HG03039 (cell line): Measurements from ENCODE around the gene LTO1.
A peak's percentile ranks its signal among the peaks of the same experiment; 100 is the strongest.

Experiments used
- ATAC-seq: cut with Tn5 transposase; IDR thresholded peaks from one replicate; pipeline ENCODE4 v1.9.1; 2021; ENCODE audit warnings: mild to moderate bottlenecking, moderate library complexity; ENCODE audit not compliant: unreplicated experiment

LTO1 gene, protein sequence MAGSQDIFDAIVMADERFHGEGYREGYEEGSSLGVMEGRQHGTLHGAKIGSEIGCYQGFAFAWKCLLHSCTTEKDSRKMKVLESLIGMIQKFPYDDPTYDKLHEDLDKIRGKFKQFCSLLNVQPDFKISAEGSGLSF

DNA sequence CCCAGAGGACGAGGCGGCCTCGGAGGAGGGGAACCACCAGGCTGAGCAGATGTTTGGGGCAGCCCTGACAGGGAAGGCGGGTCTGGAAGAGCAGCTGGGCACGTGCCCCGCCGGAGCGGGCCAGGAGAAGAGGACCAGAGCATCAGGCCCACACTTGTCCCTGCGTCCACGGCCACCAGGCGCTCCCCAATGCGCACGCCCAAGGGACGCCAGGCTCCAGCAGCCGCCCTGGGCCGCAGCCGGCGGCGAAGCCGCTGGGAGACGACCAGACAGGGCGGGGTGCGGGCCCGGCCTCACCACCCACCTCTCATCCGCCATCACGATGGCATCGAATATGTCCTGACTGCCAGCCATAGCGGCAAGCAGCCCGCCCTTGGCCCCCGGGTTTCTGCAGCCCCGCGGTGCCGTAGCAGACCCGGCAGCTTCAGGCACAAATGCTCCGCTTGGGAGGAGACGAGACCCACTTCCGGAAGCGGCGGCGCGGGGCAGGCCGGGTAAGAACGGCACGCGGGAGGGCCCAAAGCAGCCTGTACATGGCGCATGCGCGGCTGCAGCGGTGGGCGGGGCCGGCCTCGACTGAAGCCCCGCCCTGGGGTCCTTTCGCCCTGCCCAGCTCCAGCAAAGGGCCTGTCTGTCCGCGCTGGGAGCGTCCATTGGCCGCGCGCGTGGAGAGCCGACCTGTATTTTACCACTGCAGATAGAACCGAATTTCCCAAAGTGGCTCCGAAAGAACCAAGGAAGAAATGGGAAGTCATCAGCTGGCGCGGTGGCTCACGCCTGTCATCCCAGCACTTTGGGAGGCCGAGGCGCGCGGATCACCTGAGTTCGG lies at the start of gene LTO1:
Gene LTO1 (minus strand): TSS at position 468 of the 829 bp plus-strand sequence. CDS start 114 bp downstream, at position 354.
- ATAC-seq, result peak; percentile 82

DNA sequence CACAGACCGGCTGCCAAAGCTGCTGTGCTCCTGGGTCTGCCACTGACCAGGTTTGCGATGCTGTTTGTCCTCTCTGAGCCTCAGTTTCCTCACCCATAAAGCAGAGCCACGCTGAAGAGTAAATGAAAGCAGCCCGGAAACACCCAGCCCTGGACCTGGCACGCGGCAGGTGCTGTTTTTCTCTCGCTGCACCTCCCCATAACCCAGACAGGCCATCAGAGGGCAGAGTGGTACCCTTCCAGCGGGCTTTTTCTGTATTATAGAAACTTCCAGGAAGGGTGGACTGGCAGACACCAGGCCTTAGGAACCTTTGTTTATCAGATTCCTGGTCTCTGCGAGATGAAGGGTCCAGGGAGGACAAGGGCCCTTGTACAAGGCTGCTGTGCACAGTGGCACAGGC lies 46.6 kb upstream of the LTO1 start:
- ATAC-seq, result no peak

DNA sequence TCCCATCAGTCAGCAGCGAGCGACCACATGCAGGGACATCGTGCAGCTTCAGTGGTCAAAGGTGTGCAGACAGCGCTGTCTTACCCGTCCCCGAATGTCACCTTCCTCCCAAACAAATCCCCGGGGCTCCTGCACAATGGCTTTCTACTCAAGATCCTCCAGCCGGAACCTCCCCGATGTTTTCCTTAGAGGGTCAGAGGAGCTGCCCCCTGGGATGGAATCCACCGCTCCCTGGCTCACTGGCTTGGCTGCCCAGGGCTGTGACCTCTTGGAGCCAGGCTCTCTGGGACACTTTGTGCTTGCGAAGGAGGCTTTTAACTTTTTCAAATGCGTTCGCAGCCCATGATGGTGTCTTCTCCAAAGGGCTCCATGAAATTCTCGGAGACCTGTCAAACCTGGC lies 46.0 kb upstream of the LTO1 start:
- ATAC-seq, result no peak

DNA sequence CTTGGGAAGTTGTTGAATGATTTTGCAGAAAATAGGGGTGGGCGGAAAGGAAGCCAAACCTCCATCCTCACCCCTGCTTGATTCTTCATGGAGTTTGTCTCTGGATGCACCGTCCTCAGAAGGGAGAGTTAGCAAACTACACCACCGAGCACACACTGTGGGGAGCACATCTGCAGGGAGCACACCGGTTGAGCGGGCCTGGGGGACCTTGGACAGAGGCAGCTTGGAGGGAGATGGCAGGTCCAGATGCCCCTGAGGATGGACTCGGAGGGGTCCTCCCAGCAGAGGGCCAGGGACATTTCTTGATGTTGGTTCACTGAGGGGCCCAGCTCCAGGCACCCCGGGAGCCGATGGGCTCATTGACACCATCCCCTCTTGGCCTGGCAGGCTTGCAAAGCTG lies 43.8 kb upstream of the LTO1 start:
- ATAC-seq, result no peak

DNA sequence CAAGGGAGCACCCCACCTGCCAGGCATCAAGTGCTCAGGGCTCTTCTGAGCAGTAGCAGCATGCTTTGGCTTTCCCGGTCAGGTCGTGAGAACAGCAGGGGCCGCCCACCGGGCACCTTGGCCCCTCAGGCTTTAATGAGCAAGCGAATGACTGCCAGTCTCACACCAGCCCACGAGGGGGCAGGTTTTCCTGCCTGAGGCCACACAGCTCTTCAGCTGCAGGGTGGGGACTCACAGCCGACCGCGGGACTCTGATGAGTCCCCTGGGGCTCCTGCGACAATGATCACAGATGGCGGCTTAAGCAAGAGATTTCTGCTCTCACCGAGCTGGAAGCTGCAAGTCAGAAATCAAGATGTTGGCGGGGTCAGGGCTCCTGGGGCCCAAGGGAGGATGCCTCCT lies 43.0 kb upstream of the LTO1 start:
- no peak for ATAC-seq

DNA sequence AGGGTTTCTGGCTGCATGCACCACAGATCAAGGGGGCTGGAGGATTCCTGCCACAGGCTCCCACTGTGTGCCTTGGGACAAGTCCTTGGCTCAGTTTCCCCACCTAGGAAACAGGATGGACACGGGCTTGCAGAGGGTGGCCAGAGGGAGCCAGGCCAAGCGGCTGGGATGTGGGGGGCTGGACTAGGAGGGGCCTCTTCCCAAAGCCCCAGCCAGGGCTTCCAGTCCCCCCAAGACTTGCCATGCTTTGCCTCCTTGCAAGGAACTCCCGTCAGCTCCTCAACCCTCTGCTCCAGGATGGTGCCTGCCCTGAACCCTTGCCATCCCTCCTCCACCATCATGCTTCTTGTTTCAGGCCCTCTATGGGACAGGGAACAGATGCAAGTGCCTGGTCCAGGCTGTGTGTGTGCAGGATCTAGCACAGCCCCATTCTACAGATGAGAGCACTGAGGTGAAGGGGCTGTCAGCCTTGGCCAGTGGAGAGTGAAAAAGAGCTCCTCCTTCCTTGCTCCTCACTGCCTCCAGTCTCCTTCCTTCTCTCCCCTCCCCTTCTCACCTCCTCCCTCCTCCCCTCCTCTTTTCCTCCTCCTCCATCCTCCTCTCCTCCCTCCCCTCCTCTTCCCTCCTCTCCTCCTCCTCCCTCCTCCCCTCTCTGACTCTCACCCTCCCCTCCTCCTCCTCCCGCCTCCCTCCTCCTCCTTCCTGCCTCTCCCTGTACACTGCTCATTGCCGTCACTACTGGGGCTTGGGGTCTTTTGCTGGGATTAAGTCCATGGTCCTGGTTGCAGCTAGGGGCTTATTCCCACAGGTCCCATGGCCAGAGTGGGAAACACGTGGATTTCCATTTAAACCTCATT lies 42.0 kb upstream of the LTO1 start:
- no peak for ATAC-seq

DNA sequence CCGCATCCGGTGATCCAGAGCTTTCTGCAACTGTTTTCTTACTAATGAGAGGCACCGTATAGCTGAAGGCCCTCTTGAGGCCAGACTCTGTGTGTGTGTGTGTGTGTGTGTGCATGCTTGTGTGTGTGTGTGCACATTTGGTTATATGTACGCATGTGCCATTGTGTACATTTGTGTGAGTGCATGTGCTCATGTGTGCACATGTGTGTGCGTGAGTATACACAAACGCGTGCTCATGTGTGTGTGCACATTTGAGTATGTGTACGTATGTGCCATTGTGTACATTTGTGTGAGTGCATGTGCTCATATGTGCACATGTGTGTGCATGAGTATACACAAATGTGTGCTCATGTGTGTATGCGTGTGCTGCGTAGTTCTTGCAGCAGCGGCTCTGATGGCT lies 40.9 kb upstream of the LTO1 start:
- no peak for ATAC-seq

DNA sequence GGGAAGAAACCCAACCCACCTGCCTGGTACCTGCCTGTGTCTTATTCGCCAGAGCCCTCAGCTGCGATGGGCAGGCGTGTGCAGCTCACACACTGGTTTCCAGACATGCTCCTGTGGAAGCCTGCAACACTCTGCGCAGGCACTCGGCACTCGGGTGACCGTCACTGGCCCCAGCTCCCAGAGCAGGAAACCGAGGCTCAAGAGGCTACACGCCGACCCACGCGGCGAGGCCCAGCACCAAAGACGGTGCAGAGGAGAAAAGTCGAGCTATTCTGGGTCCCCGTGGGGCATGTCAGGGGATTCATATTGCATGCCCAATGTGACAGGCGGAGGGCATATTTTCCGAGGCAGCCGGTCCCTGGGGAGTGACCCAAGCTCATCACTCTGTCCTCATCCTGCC lies 40.3 kb upstream of the LTO1 start:
- no peak for ATAC-seq

DNA sequence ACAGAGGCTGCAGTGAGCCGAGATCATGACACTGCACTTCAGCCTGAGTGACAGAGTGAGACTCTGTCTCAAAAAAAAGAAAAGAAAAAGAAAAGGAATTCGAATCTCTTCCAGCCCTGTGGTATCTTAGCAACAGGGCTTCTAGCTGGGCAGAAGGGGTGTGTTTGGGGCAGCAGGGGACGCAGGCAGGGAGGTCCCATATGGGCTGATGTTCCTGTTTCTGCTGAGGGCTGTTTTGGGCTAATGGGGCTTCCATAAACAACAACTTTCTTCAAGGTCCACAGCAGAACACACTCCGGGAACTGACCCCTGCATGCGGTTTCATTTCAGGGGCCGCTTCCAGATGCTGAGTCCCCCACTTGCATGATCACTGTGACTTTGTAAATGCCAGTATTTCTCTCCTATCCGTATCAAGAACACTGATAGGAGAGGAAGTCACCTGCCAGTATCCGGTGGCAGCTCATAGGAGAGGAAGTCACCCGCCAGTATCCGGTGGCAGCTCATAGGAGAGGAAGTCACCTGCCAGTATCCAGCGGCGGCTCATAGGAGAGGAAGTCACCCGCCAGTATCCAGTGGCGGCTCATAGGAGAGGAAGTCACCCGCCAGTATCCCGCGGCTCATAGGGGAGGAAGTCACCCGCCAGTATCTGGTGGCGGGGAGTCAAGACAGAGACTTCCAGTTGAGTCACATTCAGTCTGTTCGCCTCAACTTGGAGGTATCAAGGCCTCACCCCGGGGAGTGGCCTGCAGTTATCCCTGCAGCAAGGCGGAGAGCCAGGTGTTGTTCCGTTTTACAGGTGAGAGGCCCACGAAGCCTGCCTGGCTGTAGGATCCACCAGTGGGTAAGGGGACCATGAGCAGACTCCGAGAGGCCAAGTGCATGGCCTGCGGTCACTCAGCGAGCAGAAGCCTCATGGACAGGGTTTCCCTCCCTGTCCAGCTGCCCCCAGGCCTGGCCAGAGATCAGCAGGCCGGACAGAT lies 37.0 kb upstream of the LTO1 start:
- no peak for ATAC-seq

DNA sequence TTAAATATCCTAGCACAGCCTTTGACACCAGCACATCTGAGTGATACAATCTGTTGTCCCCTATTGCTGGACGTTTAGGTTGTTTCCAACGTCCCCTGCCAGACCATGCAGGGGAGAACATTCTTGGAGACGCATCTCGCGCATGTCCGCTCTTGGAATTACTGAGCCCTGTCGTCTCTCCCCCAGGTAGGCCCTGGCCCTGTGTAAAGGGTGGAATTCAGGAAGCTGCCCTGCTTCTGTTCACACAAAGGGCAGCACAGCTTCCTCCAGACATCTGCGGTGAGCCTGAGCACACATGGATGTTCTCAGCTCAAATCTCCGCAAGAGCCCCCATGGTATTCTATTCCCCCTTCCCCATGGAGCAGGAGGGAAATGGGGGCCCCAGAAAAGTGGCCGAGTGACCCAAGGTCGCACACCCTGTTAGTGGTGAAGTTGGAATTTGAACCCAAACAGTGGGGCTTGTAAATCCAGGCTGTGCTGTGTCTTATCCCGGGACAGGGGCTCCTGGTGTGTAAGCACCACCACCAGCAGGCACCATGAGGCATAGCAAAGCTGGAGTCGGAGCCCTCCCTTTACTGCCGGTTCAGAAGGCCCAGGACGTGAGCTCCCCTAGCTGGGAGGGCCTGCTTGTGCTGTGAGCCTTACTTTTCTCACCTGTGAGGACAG lies 33.7 kb upstream of the LTO1 start:
- ATAC-seq, result no peak

DNA sequence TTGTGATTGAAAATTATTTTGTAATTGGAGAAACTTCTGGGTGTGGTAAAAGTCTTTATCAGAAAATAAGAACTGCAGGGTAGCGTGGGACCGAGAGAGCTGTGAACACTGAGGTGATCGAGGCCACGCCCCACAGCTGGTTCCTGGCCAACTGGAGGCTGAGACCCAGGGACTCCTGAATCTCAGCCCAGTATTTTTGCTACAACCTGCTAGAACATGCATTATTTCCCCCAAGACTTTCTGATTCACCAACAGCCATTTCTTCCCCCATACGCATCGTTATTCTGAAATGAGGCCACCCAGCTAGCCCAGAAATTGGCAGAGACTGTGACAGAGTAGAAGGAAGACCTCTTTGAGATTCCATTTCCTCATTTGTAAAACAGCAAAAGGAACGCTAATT lies 32.0 kb upstream of the LTO1 start:
- ATAC-seq, result no peak

DNA sequence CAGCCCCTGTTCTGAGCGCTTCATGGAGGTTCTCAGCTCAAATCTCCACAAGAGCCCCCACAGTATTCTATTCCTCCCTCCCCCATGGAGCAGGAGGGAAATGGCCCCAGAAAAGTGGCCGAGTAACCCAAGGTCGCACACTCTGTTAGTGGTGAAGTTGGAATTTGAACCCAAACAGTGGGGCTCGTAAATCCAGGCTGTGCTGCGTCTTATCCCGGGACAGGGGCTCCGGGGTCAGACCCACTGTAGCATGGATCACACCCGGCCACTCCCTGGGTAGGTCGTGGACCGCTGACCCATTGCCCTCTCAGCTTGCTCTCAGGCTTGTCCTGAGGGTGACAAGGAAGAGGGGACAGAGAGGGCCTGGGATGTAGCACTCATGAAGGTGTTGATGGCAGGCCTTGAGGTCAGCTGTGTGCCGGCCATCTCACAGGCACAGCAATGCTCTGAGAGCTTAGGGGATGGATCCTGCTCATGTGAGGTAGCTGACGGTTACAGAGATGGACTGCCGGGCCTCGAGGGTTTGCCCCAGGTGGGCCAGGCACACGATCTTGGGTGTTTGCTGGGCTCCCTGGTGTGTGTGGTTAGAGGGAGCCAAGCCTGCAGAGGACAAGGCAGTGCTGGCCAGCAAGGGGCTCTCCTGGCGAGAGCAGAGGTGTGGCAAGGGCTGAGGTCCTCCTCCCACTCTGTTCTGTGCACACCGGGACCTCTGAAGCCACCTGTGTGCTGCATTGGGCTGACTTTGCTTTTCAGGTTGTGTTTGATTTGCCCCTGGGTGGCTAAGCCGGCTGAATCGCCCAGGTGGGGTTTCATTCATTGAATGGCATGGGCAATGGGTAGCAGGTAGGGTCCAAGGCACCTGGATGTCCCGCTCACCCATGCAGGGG lies 31.0 kb upstream of the LTO1 start:
- ATAC-seq, result no peak

DNA sequence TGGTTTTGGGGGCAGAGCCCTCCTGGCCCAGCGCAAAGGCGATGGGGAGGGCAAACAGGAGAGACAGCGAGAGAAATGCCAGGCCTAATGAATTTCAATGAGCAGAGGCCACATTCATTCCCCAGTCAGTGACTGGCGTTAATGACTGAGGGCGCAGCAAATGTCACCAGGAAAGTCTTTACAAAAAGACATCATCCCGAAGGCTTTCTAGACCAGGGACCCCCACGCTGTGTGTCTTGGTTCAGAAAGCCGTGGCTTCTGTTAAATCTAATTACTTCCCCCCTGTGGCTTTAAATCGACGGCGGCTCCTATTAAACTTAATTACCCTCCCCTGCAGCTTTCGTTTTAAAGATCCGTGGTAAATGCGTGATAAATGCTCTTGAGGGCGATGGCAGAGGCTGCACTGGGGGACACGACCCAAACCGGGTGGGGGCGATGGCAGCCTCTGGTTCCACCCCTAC lies 30.2 kb upstream of the LTO1 start:
- no peak for ATAC-seq

DNA sequence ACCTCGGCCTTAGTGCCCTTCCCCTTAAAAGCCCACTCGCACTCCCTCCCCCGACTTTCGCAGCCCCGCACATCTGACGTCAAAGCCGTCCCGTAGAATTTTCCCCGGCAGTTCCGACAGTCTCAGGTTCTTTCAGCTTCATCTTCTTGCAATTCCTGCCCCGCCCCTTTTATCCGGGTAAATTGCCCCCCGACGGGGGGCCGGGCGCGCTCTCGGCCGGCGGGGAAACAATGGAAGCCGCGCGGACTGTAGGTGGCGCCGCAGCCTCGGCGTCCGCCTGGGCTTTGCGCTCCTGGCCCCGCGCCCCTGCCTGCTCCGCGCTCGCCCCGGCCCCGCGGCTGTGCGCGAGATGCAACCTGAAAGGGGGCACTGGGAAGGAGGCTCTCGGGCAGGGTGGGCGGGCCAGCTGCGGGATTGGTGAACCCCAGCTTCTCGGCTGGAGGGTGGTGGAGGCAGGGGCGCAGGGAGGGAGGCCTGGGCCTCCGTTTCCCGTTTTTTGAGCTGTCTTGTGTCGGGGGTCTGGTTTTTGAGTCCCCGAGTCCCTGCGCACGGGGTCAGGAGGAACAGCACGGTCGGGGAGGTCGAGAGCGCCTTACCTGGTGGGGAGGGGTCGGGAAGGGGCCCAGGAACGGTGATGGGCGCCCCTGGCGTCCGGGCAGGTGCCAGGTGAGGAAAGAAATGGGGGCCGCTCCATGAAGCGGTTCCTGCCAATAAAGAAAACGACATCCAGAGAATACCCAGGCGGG lies 29.5 kb upstream of the LTO1 start:
- no peak for ATAC-seq

DNA sequence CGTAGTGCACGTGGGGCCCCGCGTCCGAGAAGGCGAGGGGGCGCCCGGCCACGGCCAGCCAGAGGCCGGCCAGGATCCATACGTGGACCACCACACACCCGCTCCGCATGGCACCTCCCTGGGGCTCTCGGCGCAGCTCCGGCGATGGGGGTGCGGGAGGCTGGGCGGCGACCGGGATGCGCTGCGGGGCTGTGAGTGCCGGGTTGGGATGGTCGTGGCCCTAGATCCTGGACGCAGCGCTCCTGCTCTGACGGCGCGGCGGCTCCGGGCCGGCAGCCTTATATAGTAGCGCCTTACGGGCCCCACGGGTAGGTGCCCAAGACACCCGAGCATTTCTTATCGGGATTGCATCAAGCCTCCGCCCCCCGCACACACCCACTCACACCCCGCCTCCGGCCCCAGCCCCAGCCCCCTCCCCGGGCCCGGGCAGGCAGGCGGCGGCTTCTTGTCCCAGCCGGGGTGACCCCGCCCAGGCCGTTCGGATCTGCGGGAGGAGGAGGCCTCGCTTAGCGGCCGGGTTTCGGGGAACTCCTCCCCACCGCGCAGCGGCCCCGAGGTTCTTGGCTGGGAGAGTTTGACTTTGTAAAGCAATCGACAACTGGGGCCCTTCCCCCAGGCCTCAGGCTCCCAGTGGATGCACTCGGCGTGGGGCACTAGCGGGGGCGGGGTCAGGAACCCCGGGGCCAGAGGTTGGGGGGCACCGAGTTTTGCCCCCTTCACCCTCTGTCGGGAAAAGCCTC lies 28.8 kb upstream of the LTO1 start, which contains the start of gene FGF19:
Gene FGF19 (minus strand): TSS at position 255 of the 740 bp plus-strand sequence. CDS start 146 bp downstream, at position 109.
- ATAC-seq, result no peak

DNA sequence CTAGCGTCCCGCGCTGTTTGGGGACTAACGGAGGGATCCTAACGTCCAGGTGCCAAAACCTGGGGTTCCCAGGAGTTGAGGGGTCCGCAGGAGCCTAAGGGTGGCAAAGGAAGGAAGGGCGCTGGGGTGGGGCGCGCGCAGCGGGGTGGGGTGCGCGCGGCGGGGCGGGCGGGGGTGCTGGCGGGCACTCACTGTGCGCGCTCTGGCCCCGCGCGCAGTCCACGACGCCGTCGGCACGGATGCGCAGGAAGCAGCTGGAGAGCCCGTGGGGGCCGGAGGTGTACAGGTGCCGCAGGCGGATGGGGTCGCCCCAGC lies 28.3 kb upstream of the LTO1 start:
- no peak for ATAC-seq

DNA sequence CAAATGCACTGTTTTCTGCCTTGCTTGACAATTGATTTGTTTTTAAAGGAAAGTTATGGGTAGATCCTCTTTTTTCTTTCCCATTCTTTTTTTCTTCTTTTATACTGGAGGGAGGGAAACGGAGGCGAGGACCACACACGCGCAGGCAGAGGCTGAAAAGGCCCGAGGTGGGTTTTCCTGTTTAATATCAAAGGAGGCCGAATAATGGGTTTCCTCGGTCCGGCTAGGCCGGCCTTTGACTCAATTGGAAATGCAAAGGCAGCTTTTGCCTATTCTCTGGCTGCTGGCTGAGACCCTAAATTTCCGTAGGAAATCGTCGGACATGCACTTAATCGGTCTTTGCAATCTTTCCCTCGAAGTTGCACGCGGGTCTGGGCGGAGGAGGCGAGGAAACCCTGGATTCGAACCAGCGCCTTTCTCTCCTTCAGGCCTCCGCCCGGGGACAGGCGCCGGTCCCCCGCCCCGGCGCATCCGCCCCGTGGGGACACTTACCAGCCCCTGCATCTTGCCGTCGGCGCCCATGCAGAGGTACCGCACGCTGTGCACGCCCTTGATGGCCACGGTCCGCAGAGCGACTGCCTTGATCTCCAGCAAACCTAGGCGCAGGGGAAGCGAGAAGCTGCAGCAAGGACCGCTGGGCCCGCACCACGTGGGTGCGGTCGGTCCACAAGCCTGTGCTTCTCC lies 27.8 kb upstream of the LTO1 start:
- ATAC-seq, result no peak
